K562 treated with DMSO at 1 percent for 12 hours (cell line): ENCODE data around the gene LCN12. TPM values are rescaled to one million over a fixed set of nuclear protein-coding genes. Genes with fewer than 3 reads are reported as not detected.

Experiments
- total RNA-seq: library from RNA; unstranded; fragments of 300-600 nt; gene quantifications from 2 replicates; pipeline ENCODE4 v1.2.3, GENCODE V29; 2022; ENCODE audit not compliant: insufficient read depth

Gene LCN12, protein sequence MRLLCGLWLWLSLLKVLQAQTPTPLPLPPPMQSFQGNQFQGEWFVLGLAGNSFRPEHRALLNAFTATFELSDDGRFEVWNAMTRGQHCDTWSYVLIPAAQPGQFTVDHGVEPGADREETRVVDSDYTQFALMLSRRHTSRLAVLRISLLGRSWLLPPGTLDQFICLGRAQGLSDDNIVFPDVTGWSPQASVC
- not detected in 2 replicates for total RNA-seq

DNA sequence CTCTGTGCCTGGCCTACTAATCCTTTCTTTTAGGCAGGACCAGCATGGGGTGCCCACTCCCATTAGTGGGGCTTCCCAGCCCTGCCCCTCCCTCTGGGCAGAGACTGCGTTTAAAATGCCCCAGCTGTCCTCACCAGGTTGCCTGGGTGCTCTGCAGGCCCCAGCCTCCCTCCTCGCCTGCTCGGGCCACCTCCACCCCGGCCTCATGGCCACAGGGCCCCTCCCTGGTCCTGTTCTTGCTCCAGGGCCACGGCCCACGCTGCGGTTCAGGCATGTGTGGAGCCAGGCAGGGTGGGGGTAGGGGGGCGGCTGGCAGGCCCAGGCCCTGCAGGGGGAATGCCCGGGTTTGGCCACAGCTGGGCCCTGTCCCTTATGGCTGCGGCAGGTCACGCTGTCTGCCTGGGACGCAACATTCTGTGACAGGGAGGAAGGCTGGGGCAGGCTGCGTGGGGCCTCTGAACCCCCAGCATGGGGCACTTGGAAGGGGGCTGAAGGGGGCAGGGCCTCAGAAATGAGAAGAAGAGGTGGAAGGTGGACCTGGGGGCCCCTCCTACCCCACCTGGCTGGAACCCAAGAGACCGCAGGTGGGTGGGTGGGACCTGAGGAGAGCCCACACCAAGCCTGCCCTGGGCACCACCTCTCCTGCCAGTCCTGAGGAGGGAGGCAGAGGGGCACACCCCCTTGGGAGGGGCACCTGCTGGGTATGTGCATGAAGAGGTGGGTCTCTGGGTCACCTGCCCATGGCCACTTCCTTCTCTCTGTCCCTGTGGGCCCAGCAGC, at the start of gene LCN12:
Gene LCN12, plus strand, starts transcription at position 733 of the 780 bp plus-strand sequence. CDS start 55 bp downstream, outside the sequence.

DNA sequence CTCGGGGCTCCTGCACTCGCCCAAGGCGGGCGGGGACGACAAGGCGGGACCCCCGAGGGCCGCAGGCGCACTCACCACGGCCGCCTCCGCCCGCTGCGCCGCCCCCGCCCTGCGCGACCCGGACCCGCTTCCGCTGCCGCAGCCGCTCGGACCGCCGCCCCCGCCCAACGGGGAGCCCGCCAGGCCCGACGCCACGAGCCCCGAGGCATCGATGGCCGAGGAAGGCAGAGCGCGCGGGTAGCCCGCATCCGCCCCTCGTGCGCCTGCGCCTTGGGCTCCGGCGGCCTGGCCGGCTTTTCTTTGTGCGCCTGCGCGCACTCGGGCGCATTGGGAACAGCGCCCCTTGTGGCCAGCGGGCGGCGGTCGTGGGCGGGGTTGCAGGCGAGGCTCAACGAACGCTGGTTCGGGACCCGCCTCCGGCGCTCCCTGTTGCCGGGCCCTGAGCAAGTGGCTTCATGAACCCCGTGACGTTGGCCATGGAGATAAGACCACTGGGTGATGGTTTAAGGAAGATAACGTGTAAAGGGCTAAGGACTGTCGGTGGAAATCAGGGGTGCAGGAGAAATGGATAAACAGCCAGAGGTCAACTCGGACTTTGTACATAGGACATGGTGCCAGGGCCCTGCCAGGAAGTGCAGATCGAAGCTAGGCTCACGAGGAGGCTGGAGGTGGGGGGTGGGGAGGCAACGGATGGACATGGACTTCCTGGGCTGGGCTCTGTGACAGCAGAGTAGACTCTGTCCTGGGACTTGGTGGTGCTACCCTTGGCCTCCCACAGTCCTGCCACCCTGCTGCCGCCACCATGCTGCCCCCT, 7.3 kb upstream of the LCN12 start, which contains the start of the genes C8G and FBXW5:
Gene C8G, plus strand, starts transcription at position 725 of the 814 bp plus-strand sequence. Its CDS starts 78 bp downstream, at position 803.
Gene FBXW5, minus strand, starts transcription at position 220 of the 814 bp plus-strand sequence. CDS start 655 bp downstream, outside the sequence.

DNA sequence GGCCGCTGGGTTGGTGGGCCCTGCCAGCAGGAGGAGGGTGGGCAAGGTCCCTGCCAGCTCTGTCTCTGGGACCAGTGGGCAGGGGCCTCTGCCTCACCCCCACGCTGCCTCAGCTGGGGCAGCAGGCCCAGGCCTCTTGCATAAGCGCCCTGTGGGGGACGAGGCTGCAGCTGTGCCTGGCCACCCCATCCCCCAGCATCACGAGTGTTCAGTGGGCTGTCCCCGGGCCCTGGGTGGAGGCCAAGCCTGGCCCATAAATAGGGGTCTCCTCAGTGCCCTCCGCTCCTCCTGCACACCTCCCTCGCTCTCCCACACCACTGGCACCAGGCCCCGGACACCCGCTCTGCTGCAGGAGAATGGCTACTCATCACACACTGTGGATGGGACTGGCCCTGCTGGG, 25.1 kb downstream of the LCN12 start, which contains the start of gene PTGDS:
Gene PTGDS, plus strand, starts transcription at position 282 of the 400 bp plus-strand sequence. Its CDS starts 75 bp downstream, at position 357.

DNA sequence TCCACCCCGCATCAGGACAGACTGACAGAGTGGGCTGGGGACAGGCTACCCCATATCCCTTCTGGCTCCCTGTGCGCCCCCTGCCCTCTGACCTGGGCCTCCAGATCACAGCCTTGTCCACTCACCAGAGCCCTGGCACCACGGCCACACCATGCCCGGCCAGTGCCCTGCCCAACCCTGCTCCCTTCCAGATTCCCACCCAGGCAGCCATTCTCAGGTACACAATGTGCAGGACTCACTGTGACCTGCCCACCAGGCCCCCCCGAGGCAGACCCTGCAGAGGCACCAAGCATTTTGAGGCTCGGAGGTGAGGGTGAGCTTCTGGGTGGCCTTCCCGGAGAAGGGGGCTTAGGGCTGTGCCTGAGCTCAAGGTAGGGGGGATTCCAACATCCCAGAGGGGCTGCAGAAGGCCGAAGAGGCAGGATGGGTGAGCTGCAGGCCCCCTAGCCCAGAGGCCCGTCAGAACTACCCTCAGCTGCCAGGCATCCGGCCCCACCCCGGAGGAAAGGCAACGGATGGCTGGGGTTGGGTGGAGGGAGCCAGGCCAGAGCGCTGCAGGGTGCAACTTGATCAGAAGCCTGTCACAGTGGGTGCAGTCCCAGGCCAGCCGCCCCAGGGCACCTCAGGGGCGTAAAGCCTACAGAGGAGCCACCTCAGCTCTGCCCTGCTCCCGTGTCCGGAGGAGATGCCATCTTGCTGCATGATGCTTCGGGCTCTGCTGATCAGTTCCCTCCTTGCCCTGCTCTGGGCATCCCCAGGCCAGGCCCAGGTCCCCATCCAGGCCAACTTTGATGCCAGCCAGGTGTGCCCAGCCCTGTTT, 30.4 kb downstream of the LCN12 start, which contains the start of gene LCNL1:
Gene LCNL1, plus strand, starts transcription at position 762 of the 820 bp plus-strand sequence. CDS start 594 bp downstream, outside the sequence.

DNA sequence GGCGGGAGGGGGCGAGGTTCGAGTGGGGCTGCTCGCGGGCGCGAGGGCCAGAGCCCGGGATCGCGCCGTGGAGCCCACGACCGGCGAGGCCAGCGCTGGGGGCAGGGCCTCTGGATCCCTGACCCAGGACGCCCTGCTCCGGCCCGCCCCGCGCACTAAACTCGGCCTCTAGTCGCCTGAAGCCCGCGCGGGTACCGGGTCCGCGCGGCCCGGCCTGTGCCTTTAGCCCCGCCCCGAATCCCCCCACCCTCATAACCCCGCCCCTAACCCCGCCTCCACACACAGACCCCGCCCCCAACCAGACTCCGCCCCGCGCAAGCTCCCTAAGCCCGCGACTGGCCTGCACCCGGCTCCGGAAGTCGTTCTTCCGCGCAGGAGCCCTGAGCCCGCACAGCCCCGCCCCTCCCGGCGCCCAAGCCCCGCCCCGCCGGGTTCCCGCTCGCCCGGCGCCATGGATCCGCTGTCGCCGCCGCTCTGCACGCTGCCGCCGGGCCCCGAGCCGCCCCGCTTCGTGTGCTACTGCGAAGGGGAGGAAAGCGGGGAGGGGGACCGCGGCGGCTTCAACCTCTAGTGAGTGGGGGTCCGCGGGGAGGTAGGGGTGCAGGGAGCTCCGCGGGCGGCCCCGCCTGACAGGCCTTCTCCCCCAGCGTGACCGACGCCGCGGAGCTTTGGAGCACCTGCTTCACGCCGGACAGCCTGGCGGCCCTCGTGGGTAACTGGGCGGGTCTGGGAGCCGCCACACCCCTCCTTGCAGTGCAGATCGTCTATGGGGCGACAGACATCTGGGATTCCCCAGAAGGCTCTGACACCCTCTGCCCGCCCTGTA, 40.1 kb downstream of the LCN12 start, which contains the start of gene PAXX:
Gene PAXX, plus strand, starts transcription at position 430 of the 826 bp plus-strand sequence. Its CDS starts 22 bp downstream, at position 452.

DNA sequence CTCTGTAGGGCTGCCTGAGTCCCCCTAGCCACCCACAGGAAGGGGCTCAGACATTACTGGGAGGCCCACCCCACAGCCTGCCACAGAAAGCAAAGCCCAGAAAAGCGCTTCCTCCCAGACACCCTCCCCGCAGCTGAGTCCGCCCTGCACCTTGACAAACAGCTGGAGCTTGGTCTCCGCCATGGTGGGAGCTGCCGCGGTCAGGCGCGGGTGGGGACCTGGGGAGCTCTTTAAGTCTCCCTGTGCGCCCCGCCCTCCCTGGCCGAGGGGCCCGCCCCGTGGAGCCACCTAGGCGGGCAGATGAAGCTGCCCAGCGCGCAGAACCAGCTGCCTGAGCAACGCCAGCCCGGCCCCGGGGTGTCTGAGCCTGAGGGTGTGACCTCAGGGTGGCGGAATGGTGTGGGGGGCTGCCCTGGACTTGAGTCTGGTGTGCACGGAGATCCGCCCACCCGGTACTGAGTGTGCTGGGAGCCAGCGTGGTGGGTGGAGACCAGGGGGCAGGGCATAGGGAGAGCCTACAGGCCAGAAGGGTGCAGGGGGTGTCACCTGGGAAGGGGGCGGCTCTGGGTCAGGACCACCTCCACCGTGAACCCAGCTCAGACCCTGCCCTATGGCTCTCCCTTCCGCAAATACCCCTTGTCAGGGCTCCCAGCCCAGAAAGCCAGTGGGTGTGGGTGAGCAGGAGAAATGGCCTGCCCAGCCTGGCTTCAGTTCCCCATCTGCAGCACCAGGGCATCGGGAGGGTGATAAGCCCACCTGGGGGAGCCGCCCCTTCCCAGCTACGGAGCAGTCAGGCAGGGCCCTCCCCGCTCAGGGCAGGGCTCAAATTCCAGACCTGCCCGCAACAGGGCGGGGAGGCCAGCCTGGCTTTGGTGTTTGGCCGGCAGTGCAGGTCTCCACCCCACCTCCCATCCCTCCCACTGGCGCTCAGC, 44.6 kb downstream of the LCN12 start, which contains the start of gene CLIC3:
Gene CLIC3, minus strand, starts transcription at position 208 of the 932 bp plus-strand sequence. Its CDS starts 25 bp downstream, at position 183.

Other genes with a start within 250 kb of the LCN12 start
- gene DIPK1B, start 239.7 kb upstream of the LCN12 start, total RNA-seq: 11.1 and 12.0 TPM in 2 replicates
- not detected in 2 replicates for gene LCN10, start 209.3 kb upstream of the LCN12 start, total RNA-seq
- not detected in 2 replicates for gene LCN6, start 203.7 kb upstream of the LCN12 start, total RNA-seq
- not detected in 2 replicates for gene LCN8, start 194.0 kb upstream of the LCN12 start, total RNA-seq
- gene LCN15, start 187.8 kb upstream of the LCN12 start, total RNA-seq: not detected in 2 replicates
- gene TMEM141, start 160.9 kb upstream of the LCN12 start, total RNA-seq: 32.1 and 71.4 TPM in 2 replicates
- 0.42 TPM in 1 of 2 replicates, not detected in the other for gene CCDC183, start 155.9 kb upstream of the LCN12 start, total RNA-seq
- gene RABL6, start 144.3 kb upstream of the LCN12 start, total RNA-seq: 123 and 151 TPM in 2 replicates
- 6.5 and 14.3 TPM in 2 replicates for gene AJM1, start 109.8 kb upstream of the LCN12 start, total RNA-seq
- gene PHPT1, start 102.9 kb upstream of the LCN12 start, total RNA-seq: 119 and 244 TPM in 2 replicates
- 3.4 and 3.6 TPM in 2 replicates for gene MAMDC4, start 99.9 kb upstream of the LCN12 start, total RNA-seq
- gene EDF1, start 86.0 kb upstream of the LCN12 start, total RNA-seq: 551 and 781 TPM in 2 replicates
- gene TRAF2, start 65.8 kb upstream of the LCN12 start, total RNA-seq: 25.9 and 33.7 TPM in 2 replicates
- gene FBXW5, start 7.5 kb upstream of the LCN12 start, total RNA-seq: 126 and 129 TPM in 2 replicates
- not detected in 2 replicates for gene C8G, start 7.0 kb upstream of the LCN12 start, total RNA-seq
- 12.3 and 16.0 TPM in 2 replicates for gene PTGDS, start 25.2 kb downstream of the LCN12 start, total RNA-seq
- gene LCNL1, start 30.7 kb downstream of the LCN12 start, total RNA-seq: not detected in 2 replicates
- gene PAXX, start 40.1 kb downstream of the LCN12 start, total RNA-seq: 91.4 and 99.8 TPM in 2 replicates
- not detected in 2 replicates for gene CLIC3, start 44.3 kb downstream of the LCN12 start, total RNA-seq
- gene ABCA2, start 76.0 kb downstream of the LCN12 start, total RNA-seq: 5.4 and 10.9 TPM in 2 replicates
- gene FUT7, start 79.8 kb downstream of the LCN12 start, total RNA-seq: not detected in 2 replicates
- gene NPDC1, start 93.9 kb downstream of the LCN12 start, total RNA-seq: 1.0 and 4.3 TPM in 2 replicates
- not detected in 2 replicates for gene ENTPD2, start 101.8 kb downstream of the LCN12 start, total RNA-seq
- gene SAPCD2, start 118.3 kb downstream of the LCN12 start, total RNA-seq: 17.4 and 28.8 TPM in 2 replicates
- 5.9 and 8.8 TPM in 2 replicates for gene UAP1L1, start 125.2 kb downstream of the LCN12 start, total RNA-seq
- gene MAN1B1, start 134.7 kb downstream of the LCN12 start, total RNA-seq: 47.0 and 51.4 TPM in 2 replicates
- gene DPP7, start 162.5 kb downstream of the LCN12 start, total RNA-seq: 194 and 200 TPM in 2 replicates
- gene GRIN1, start 186.9 kb downstream of the LCN12 start, total RNA-seq: 0.85 TPM in 1 of 2 replicates, not detected in the other
- not detected in 2 replicates for gene LRRC26, start 217.8 kb downstream of the LCN12 start, total RNA-seq
- not detected in 2 replicates for gene TMEM210, start 219.8 kb downstream of the LCN12 start, total RNA-seq
- gene ANAPC2, start 236.3 kb downstream of the LCN12 start, total RNA-seq: 35.8 and 51.1 TPM in 2 replicates
- gene SSNA1, start 236.4 kb downstream of the LCN12 start, total RNA-seq: 138 and 226 TPM in 2 replicates
- 23.4 and 26.9 TPM in 2 replicates for gene TPRN, start 248.5 kb downstream of the LCN12 start, total RNA-seq